ENCODE measurements around the gene SLAMF9.

SLAMF9 gene

DNA sequence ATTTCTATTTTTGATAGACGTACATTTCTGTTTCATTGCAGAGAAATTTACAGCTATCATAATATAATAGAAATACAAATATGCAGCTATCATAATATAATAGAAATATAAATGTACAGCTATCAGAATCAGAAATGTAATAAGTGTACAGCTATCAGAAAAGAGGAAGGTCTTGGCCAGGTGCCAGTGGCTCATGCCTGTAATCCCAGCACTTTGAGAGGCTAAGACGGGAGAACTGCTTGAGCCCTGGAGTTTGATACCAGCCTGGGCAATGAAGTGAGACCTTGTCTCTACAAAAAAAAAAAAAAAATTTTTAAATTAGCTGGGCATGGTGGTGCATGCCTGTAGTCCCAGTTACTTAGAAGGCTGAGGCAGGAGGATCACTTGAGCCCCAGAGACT is 39.9 kb upstream of the SLAMF9 start:
- no peaks in the 10 kb centered on the region for H3K27me3 ChIP-seq (ENCODE audit: insufficient read depth, poor library complexity, severe bottlenecking)
- H3K27ac ChIP-seq (ENCODE audit: poor library complexity, severe bottlenecking) = no peak overlapping the region
- H3K9me3 ChIP-seq (ENCODE audit: severe bottlenecking) = no peaks in the 10 kb centered on the region
- ATAC-seq (ENCODE audit: low read depth) = no peak
- TF ChIP-seq, protein P1, sequence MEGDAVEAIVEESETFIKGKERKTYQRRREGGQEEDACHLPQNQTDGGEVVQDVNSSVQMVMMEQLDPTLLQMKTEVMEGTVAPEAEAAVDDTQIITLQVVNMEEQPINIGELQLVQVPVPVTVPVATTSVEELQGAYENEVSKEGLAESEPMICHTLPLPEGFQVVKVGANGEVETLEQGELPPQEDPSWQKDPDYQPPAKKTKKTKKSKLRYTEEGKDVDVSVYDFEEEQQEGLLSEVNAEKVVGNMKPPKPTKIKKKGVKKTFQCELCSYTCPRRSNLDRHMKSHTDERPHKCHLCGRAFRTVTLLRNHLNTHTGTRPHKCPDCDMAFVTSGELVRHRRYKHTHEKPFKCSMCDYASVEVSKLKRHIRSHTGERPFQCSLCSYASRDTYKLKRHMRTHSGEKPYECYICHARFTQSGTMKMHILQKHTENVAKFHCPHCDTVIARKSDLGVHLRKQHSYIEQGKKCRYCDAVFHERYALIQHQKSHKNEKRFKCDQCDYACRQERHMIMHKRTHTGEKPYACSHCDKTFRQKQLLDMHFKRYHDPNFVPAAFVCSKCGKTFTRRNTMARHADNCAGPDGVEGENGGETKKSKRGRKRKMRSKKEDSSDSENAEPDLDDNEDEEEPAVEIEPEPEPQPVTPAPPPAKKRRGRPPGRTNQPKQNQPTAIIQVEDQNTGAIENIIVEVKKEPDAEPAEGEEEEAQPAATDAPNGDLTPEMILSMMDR (IDR thresholded peaks at IDR 0.05; ENCODE audit: poor library complexity, severe bottlenecking) = no peak
- no peak for DNase-seq (ENCODE audit: low spot score)
- no peaks in the 10 kb centered on the region for H3K36me3 ChIP-seq (ENCODE audit: low read depth)
- peaks cover 9% of the 10 kb centered on the region for H3K4me1 ChIP-seq (ENCODE audit: insufficient read depth, poor library complexity, severe bottlenecking)
- H3K4me3 ChIP-seq (ENCODE audit: severe bottlenecking) = no peak overlapping the region

DNA sequence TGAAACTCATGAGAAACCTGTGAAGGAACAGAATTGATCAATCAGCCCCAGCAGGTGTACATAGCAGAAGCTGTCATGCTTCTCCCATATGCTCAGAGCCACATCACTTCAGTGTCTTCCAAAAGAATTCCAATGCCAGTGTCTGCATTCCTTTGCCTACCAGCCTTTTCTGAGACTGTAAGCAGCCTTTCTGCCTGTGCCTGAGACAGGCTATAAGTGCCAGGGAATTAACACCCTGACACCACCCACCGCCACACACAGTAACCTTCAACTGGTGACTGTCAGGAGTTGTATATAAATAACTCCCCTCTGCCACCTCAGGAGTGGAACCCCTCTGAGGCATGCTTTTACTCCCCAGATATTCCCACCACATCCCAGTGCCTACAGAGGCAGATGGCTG is 38.1 kb upstream of the SLAMF9 start:
- H3K4me1 ChIP-seq (ENCODE audit: insufficient read depth, poor library complexity, severe bottlenecking) = peaks cover 9% of the 10 kb centered on the region
- ATAC-seq (ENCODE audit: low read depth) = no peak
- no peak overlapping the region for H3K27ac ChIP-seq (ENCODE audit: poor library complexity, severe bottlenecking)
- no peak for DNase-seq (ENCODE audit: low spot score)
- no peaks in the 10 kb centered on the region for H3K9me3 ChIP-seq (ENCODE audit: severe bottlenecking)
- H3K4me3 ChIP-seq (ENCODE audit: severe bottlenecking) = no peak overlapping the region
- TF ChIP-seq, protein P1 (IDR thresholded peaks at IDR 0.05; ENCODE audit: poor library complexity, severe bottlenecking) = no peak
- no peaks in the 10 kb centered on the region for H3K27me3 ChIP-seq (ENCODE audit: insufficient read depth, poor library complexity, severe bottlenecking)
- no peaks in the 10 kb centered on the region for H3K36me3 ChIP-seq (ENCODE audit: low read depth)

DNA sequence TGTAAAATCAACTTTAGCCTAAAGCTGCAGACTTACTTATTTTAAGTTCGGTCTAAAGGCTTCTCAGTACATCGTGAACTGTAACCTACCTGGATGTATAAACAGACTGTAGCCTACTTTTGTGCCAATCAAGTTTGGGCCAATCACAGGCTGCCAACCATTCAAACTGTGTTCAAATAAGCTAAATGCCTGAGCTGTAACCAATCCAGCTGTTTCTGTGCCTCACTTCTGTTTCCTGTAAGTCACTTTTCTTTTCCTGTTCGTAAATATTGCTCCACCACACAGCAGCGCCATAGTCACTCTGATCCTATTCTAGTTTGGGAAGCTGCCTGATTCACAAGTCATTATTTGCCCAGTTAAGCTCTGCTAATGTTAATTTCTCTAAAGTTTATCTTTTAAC is 37.5 kb upstream of the SLAMF9 start:
- peaks cover 4% of the 10 kb centered on the region for H3K4me1 ChIP-seq (ENCODE audit: insufficient read depth, poor library complexity, severe bottlenecking)
- H3K27ac ChIP-seq (ENCODE audit: poor library complexity, severe bottlenecking) = no peak overlapping the region
- TF ChIP-seq, protein P1 (IDR thresholded peaks at IDR 0.05; ENCODE audit: poor library complexity, severe bottlenecking) = no peak
- no peaks in the 10 kb centered on the region for H3K9me3 ChIP-seq (ENCODE audit: severe bottlenecking)
- ATAC-seq (ENCODE audit: low read depth) (no peak), DNase-seq (ENCODE audit: low spot score) (no peak)
- H3K36me3 ChIP-seq (ENCODE audit: low read depth) = no peaks in the 10 kb centered on the region
- no peaks in the 10 kb centered on the region for H3K27me3 ChIP-seq (ENCODE audit: insufficient read depth, poor library complexity, severe bottlenecking)
- H3K4me3 ChIP-seq (ENCODE audit: severe bottlenecking) = no peak overlapping the region

DNA sequence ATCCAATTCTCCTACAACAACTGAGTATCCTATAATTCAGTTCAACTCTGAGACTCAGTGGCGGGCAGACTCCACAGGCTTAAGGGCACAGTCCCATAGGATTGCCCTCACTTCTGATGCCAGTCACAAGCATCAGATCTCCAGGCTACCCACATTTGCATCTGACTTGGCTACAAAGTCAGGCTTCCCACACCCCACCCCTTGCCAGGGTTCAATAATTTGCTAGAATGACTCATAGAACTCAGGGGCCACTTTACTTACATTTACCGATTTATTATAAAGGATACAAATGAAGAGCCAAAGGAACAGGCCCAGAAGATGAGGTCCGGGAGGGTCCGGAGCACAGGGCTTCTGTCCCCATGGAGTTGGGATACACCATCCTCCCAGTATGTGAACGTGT is 36.0 kb upstream of the SLAMF9 start:
- Histone ChIP-seq H3K4me3 (ENCODE audit: severe bottlenecking) (no peak overlapping the region), H3K9me3 (ENCODE audit: severe bottlenecking) (no peaks in the 10 kb centered on the region), H3K4me1 (ENCODE audit: insufficient read depth, poor library complexity, severe bottlenecking) (no peaks in the 10 kb centered on the region), H3K27ac (ENCODE audit: poor library complexity, severe bottlenecking) (no peak overlapping the region), H3K36me3 (ENCODE audit: low read depth) (no peaks in the 10 kb centered on the region), H3K27me3 (ENCODE audit: insufficient read depth, poor library complexity, severe bottlenecking) (no peaks in the 10 kb centered on the region)
- TF ChIP-seq, protein P1 (IDR thresholded peaks at IDR 0.05; ENCODE audit: poor library complexity, severe bottlenecking) = no peak
- ATAC-seq (ENCODE audit: low read depth) (no peak), DNase-seq (ENCODE audit: low spot score) (no peak)

DNA sequence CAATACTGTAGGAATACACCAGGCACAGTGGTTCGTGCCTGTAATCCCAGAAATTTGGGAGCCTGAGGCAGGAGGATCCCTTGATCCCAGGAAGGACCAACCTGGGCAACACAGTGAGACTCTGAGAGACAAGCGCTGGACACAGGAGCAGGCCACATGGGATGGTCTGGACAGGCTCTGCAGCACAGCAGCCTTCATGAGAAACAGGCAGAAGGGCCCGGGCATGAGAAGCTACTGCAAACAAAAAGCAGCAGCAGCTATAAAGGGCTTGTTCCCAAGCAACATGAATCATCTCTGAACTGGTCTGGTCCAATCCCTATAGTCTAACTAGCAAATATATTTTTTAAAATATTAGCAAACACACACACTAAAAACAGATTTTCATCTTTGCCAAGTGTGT is 35.5 kb upstream of the SLAMF9 start:
- no peaks in the 10 kb centered on the region for H3K4me1 ChIP-seq (ENCODE audit: insufficient read depth, poor library complexity, severe bottlenecking)
- DNase-seq (ENCODE audit: low spot score) = no peak
- no peak for ATAC-seq (ENCODE audit: low read depth)

More for the DNA sequence above, 35.5 kb upstream of the SLAMF9 start:
- TF ChIP-seq, protein P1 (IDR thresholded peaks at IDR 0.05; ENCODE audit: poor library complexity, severe bottlenecking) = no peak
- H3K4me3 ChIP-seq (ENCODE audit: severe bottlenecking) = no peak overlapping the region
- H3K27me3 ChIP-seq (ENCODE audit: insufficient read depth, poor library complexity, severe bottlenecking) = no peaks in the 10 kb centered on the region
- no peak overlapping the region for H3K27ac ChIP-seq (ENCODE audit: poor library complexity, severe bottlenecking)
- H3K9me3 ChIP-seq (ENCODE audit: severe bottlenecking) = no peaks in the 10 kb centered on the region
- no peaks in the 10 kb centered on the region for H3K36me3 ChIP-seq (ENCODE audit: low read depth)
